HCT116 (cell line): ENCODE data around the gene TUBB6.

Experiments
- CBX3 ChIP-seq: IDR thresholded peaks from 2 replicates; pipeline ENCODE4 v1.6.1; 2012; ENCODE audit warnings: low read depth
- EZH2 ChIP-seq: fragments of 200-600 bp; sonication (generic); IDR thresholded peaks from 2 replicates; pipeline ENCODE4 v1.6.1; 2017; ENCODE audit warnings: antibody characterized with exemption, mixed run types
- JUND ChIP-seq: IDR thresholded peaks from 2 replicates; pipeline ENCODE4 v1.6.1; 2012
- RAD21 ChIP-seq: IDR thresholded peaks from 2 replicates; pipeline ENCODE4 v1.6.1; 2012; ENCODE audit warnings: low read depth, mild to moderate bottlenecking
- SRF ChIP-seq: IDR thresholded peaks from 2 replicates; pipeline ENCODE4 v1.6.1; 2012; ENCODE audit warnings: low read depth

DNA sequence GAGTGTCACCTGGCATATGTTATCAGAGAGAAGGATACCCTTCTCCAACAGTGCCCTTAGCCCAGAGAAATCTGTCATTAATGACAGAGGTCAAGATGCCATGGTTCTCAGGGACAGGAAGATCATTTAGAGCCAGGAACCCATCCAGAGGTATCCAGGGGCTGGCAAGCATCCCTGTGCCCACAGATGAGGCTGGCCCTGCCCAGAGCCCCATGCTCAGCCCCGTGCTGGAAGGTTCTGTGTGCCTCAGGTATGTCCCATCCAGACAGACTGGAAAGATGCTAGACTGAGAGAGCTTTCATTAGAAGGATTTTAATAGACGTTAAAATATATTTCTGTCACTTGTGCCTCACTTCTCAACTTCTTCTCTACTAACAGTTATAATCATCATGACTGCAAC is 8.2 kb upstream of the TUBB6 start:
- no peak for TF ChIP-seq EZH2
- no peak for TF ChIP-seq CBX3
- no peak for TF ChIP-seq SRF
- TF ChIP-seq JUND: no peak
- TF ChIP-seq RAD21: no peak
